NT2/D1 (cell line): ENCODE data around the gene PIGK.

Experiments used
- DNase-seq: peaks from one replicate; pipeline ENCODE4 v3.0.0-alpha.2; 2011; ENCODE audit warnings: low read depth, low spot score
- H3K27me3 ChIP-seq: 2 replicates; pipeline ENCODE4 v1.6.0; 2011; ENCODE audit warnings: mild to moderate bottlenecking; ENCODE audit not compliant: insufficient read length, insufficient read depth
- H3K36me3 ChIP-seq: 2 replicates; pipeline ENCODE4 v1.6.1; 2011; ENCODE audit warnings: mild to moderate bottlenecking, low read length, mixed read lengths; ENCODE audit not compliant: insufficient read depth, insufficient read length
- H3K4me1 ChIP-seq: 2 replicates; pipeline ENCODE4 v1.5.1; 2011; ENCODE audit not compliant: insufficient read depth, insufficient read length
- H3K4me3 ChIP-seq: 2 replicates; pipeline ENCODE4 v1.5.1; 2011; ENCODE audit warnings: low read depth; ENCODE audit not compliant: insufficient read length
- H3K9ac ChIP-seq: 2 replicates; pipeline ENCODE4 v1.6.0; 2011; ENCODE audit warnings: low read depth; ENCODE audit not compliant: insufficient read length
- H3K9me3 ChIP-seq: 2 replicates; pipeline ENCODE4 v1.5.1; 2011; ENCODE audit warnings: mild to moderate bottlenecking, low read length; ENCODE audit not compliant: insufficient read depth
- SUZ12 ChIP-seq: IDR thresholded peaks from 2 replicates; pipeline ENCODE4 v1.6.1; 2011; ENCODE audit not compliant: insufficient read length, insufficient read depth; ENCODE audit errors: extremely low read depth
- YY1 ChIP-seq: IDR thresholded peaks from 2 replicates; pipeline ENCODE4 v1.6.1; 2011; ENCODE audit not compliant: insufficient read length, insufficient read depth
- ZNF274 ChIP-seq: IDR thresholded peaks from 2 replicates; pipeline ENCODE4 v1.6.1; 2011; ENCODE audit warnings: mild to moderate bottlenecking, low read depth, low read length

PIGK gene

DNA sequence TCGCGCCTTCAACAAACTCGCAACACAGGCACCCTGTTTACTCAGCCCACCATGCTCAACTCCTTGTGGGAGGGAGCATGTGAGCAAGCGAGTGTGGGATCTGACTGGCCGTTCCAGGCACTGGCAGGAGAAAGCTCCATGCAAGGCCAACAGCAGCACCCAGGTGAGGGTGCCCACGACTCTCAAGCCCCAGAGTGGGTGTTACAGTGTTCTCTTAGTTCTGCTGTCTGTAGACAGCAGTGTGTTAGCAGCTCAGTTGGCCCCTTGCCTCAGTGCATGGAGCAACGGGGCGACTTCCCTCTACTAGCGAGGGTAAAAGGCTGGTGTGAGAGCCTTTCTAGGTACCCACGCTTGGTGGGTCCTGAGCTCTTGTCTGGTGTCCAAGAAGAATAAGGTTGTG, 114.6 kb downstream of the PIGK start:
- no peak overlapping the region for H3K4me3 ChIP-seq
- H3K36me3 ChIP-seq: no peaks in the 10 kb centered on the region
- no peaks in the 10 kb centered on the region for H3K27me3 ChIP-seq
- no peaks in the 10 kb centered on the region for H3K4me1 ChIP-seq
- DNase-seq: no peak
- TF ChIP-seq YY1: no peak
- no peak for TF ChIP-seq ZNF274
- no peak for TF ChIP-seq SUZ12
- H3K9me3 ChIP-seq: no peaks in the 10 kb centered on the region
- H3K9ac ChIP-seq: no peak overlapping the region

GRCh38 chr1:77103486-77103885, 115.7 kb downstream of the PIGK start:
- H3K9ac ChIP-seq: no peak overlapping the region
- no peak overlapping the region for H3K4me3 ChIP-seq
- no peaks in the 10 kb centered on the region for H3K36me3 ChIP-seq
- no peaks in the 10 kb centered on the region for H3K9me3 ChIP-seq
- H3K27me3 ChIP-seq: no peaks in the 10 kb centered on the region
- DNase-seq: no peak
- no peaks in the 10 kb centered on the region for H3K4me1 ChIP-seq
- TF ChIP-seq ZNF274 (no peak), YY1 (no peak), SUZ12 (no peak)

GRCh38 chr1:77100875-77101274, 118.4 kb downstream of the PIGK start:
- Histone ChIP-seq H3K36me3 (no peaks in the 10 kb centered on the region), H3K9ac (no peak overlapping the region), H3K27me3 (no peaks in the 10 kb centered on the region), H3K9me3 (peaks cover 6% of the 10 kb centered on the region; the same call in 1 of the 2 replicates), H3K4me3 (no peak overlapping the region), H3K4me1 (no peaks in the 10 kb centered on the region)
- TF ChIP-seq ZNF274: no peak
- TF ChIP-seq SUZ12: no peak
- no peak for TF ChIP-seq YY1
- no peak for DNase-seq

DNA sequence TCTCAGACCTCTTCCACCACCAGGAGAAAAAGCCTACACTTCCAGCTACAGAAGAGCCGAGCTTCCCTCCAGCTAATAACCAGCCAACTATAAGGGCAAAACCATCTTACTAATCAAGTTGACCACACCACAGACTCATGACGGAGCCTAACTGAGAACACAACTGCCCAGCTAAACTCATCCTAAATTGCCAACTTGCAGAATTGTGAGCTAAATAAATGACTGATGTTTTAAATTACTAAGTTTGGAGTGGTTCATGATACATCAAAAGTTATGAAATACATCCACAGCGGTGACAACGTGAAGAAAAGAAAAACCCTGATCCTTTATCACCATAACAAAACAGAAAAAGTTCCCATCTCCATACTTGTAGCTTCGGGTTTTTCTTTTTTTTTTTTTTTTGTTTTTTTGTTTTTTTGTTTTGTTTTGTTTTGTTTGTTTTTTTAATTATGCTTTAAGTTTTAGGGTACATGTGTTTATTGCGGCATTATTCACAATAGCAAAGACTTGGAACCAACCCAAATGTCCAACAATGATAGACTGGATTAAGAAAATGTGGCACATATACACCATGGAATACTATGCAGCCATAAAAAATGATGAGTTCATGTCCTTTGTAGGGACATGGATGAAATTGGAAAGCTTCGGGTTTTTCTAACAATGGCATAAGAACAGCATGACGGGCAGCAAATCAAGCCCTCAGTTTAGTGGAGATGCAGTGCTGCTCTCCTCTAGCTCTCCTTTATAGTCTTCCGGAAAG, 122.6 kb downstream of the PIGK start:
- Histone ChIP-seq H3K4me1 (no peaks in the 10 kb centered on the region), H3K4me3 (no peak overlapping the region), H3K9me3 (peaks cover 6% of the 10 kb centered on the region; the same call in 1 of the 2 replicates), H3K27me3 (no peaks in the 10 kb centered on the region), H3K36me3 (no peaks in the 10 kb centered on the region), H3K9ac (no peak overlapping the region)
- TF ChIP-seq YY1: no peak
- DNase-seq: no peak

GRCh38 chr1:77095236-77095635, 124.0 kb downstream of the PIGK start:
- Histone ChIP-seq H3K27me3 (no peaks in the 10 kb centered on the region), H3K4me3 (no peak overlapping the region), H3K4me1 (no peaks in the 10 kb centered on the region), H3K9me3 (peaks cover 6% of the 10 kb centered on the region; the same call in 1 of the 2 replicates), H3K9ac (no peak overlapping the region), H3K36me3 (no peaks in the 10 kb centered on the region)
- DNase-seq: no peak
- TF ChIP-seq SUZ12: no peak
- TF ChIP-seq YY1: no peak
- TF ChIP-seq ZNF274: no peak

- Histone ChIP-seq H3K9me3 (no peaks in the 10 kb centered on the region), H3K27me3 (no peaks in the 10 kb centered on the region), H3K4me1 (no peaks in the 10 kb centered on the region), H3K4me3 (no peak overlapping the region), H3K9ac (no peak overlapping the region), H3K36me3 (no peaks in the 10 kb centered on the region)
- TF ChIP-seq YY1 (no peak), SUZ12 (no peak)
- DNase-seq: no peak
These were observed 129.5 kb downstream of the PIGK start for GRCh38 chr1:77089756-77090155.

- no peak for DNase-seq
- H3K4me3 ChIP-seq: no peak overlapping the region
- H3K4me1 ChIP-seq: no peaks in the 10 kb centered on the region
- H3K9me3 ChIP-seq: no peaks in the 10 kb centered on the region
- H3K9ac ChIP-seq: no peak overlapping the region
- H3K36me3 ChIP-seq: no peaks in the 10 kb centered on the region
- H3K27me3 ChIP-seq: no peaks in the 10 kb centered on the region
- no peak for TF ChIP-seq SUZ12
These were observed 134.1 kb downstream of the PIGK start for GRCh38 chr1:77085109-77085508.
